ENCODE data around the gene NGEF. TPM values are rescaled to one million over a fixed set of nuclear protein-coding genes. Genes with fewer than 3 reads are reported as not detected.

NGEF gene
- total and polyA plus RNA-seq, 2 donors from 2014 or later, result 4.8 to 5.3 TPM

GRCh38 chr2:232979871-232980461 is 33.1 kb downstream of the NGEF start:
- DNase-seq (no peak), FAIRE-seq (no peak)
- H3K4me1 ChIP-seq (ENCODE audit: control insufficient read depth in 2 of 3, insufficient read depth in 2 of 3, low read depth in 1 of 3, low read length in 3 of 3), result no peaks in the 10 kb centered on the region
- no peak overlapping the region for H3K4me3 ChIP-seq (ENCODE audit: low read length in 3 of 3)
- intact Hi-C loops (cut with DNase I), result no loop called here
- H3K36me3 ChIP-seq (ENCODE audit: control insufficient read depth in 2 of 3, insufficient read depth in 3 of 3, low read length in 3 of 3), result no peaks in the 10 kb centered on the region
- no peak overlapping the region for H3K27ac ChIP-seq (ENCODE audit: low read depth in 2 of 2, low read length in 2 of 2)
- H3K9ac ChIP-seq (ENCODE audit: low read length in 3 of 3), result no peak overlapping the region
- no peak for TF ChIP-seq CTCF (IDR thresholded peaks at IDR 0.05; ENCODE audit: borderline replicate concordance, extremely low read depth, insufficient read depth)
- no peaks in the 10 kb centered on the region for H3K27me3 ChIP-seq (ENCODE audit: control insufficient read depth, insufficient read depth, low read length)
- H3K9me3 ChIP-seq (ENCODE audit: control insufficient read depth in 2 of 3, insufficient read depth in 1 of 3, low read length in 3 of 3), result no peaks in the 10 kb centered on the region

GRCh38 chr2:232977438-232977971 is 35.6 kb downstream of the NGEF start:
- DNase-seq, result no peak

GRCh38 chr2:232976666-232977437 is 36.2 kb downstream of the NGEF start:
- H3K9ac ChIP-seq (ENCODE audit: low read length in 3 of 3), result no peak overlapping the region
- no peak overlapping the region for H3K4me3 ChIP-seq (ENCODE audit: low read length in 3 of 3)
- H3K36me3 ChIP-seq (ENCODE audit: control insufficient read depth in 2 of 3, insufficient read depth in 3 of 3, low read length in 3 of 3), result no peaks in the 10 kb centered on the region
- intact Hi-C loops (cut with DNase I), result no loop called here
- no peaks in the 10 kb centered on the region for H3K4me1 ChIP-seq (ENCODE audit: control insufficient read depth in 2 of 3, insufficient read depth in 2 of 3, low read depth in 1 of 3, low read length in 3 of 3)
- H3K27ac ChIP-seq (ENCODE audit: low read depth in 2 of 2, low read length in 2 of 2), result no peak overlapping the region
- H3K9me3 ChIP-seq (ENCODE audit: control insufficient read depth in 2 of 3, insufficient read depth in 1 of 3, low read length in 3 of 3), result no peaks in the 10 kb centered on the region
- H3K27me3 ChIP-seq (ENCODE audit: control insufficient read depth, insufficient read depth, low read length), result no peaks in the 10 kb centered on the region
- FAIRE-seq (no peak), DNase-seq (no peak)
- TF ChIP-seq CTCF (IDR thresholded peaks at IDR 0.05; ENCODE audit: borderline replicate concordance, extremely low read depth, insufficient read depth), result no peak

More at GRCh38 chr2:232977438-232977971, 35.6 kb downstream of the NGEF start:
- Histone ChIP-seq H3K4me1 (ENCODE audit: control insufficient read depth in 2 of 3, insufficient read depth in 2 of 3, low read depth in 1 of 3, low read length in 3 of 3) (no peaks in the 10 kb centered on the region), H3K27ac (ENCODE audit: low read depth in 2 of 2, low read length in 2 of 2) (no peak overlapping the region), H3K9me3 (ENCODE audit: control insufficient read depth in 2 of 3, insufficient read depth in 1 of 3, low read length in 3 of 3) (no peaks in the 10 kb centered on the region), H3K36me3 (ENCODE audit: control insufficient read depth in 2 of 3, insufficient read depth in 3 of 3, low read length in 3 of 3) (no peaks in the 10 kb centered on the region), H3K4me3 (ENCODE audit: low read length in 3 of 3) (no peak overlapping the region), H3K9ac (ENCODE audit: low read length in 3 of 3) (no peak overlapping the region), H3K27me3 (ENCODE audit: control insufficient read depth, insufficient read depth, low read length) (no peaks in the 10 kb centered on the region)
- intact Hi-C loops (cut with DNase I), result no loop called here
- TF ChIP-seq CTCF (IDR thresholded peaks at IDR 0.05; ENCODE audit: borderline replicate concordance, extremely low read depth, insufficient read depth), result no peak
- no peak for FAIRE-seq
